ENCODE measurements around the gene PMM1. TPM values are rescaled to one million over a fixed set of nuclear protein-coding genes. Genes with fewer than 3 reads are reported as not detected.

Gene PMM1
- total and polyA plus RNA-seq, 2 donors (not counting 3 experiments of a cell fraction or from before 2014, with no cell fraction given): 14.6 to 31.7 TPM

DNA sequence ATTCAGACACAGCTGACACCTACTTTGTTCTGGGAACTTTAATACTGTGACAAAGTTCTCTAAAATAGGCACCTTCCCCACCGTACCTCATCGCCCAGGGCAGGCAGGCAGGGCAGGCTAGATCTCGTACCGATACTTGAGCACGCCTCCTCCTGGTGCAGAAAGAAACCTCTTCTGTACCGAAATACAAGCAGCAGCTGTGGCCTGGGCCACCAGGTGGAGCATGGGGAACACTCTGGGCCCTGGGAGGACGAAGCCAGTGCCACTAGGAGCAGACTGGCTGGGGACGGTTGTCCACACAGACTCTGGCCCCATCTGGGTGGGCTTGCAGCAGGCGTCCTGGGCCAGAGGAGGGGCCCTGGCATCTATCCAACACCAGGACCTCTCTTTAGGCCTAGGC lies 12.8 kb downstream of the PMM1 start:
- H3K4me3 ChIP-seq (replicated peaks in 1 of 3; ENCODE audit: insufficient read depth in 1 of 3, low read depth in 1 of 3, low read length in 3 of 3): no peak overlapping the region
- BruUV-seq (replicated peaks): no TSS peak
- FAIRE-seq (peak; percentile 43), DNase-seq (ENCODE audit: low read depth, low spot score) (peak; percentile 31)
- H3K4me2 ChIP-seq (ENCODE audit: insufficient read depth, low read length): no peak overlapping the region
- no peak overlapping the region for H3K27ac ChIP-seq (ENCODE audit: insufficient read depth, low read depth, low read length)
- POLR2A ChIA-PET: no interaction called here
- no peaks in the 10 kb centered on the region for H3K27me3 ChIP-seq (ENCODE audit: control insufficient read depth in 2 of 2, insufficient read depth in 2 of 2, low read length in 2 of 2)
- no peak overlapping the region for H3K9ac ChIP-seq (replicated peaks; ENCODE audit: extremely low read depth, insufficient read depth, low read length)
- H3K36me3 ChIP-seq (ENCODE audit: control insufficient read depth in 2 of 2, extremely low read depth in 1 of 2, insufficient read depth in 2 of 2, low read length in 2 of 2): peaks cover 0 to 7% of the 10 kb centered on the region in 2 experiments
- H2AFZ ChIP-seq (ENCODE audit: low read depth, low read length): no peak overlapping the region
- no peaks in the 10 kb centered on the region for H3K79me2 ChIP-seq (ENCODE audit: control insufficient read depth, insufficient read depth, low read length)
- CTCF ChIA-PET: interaction anchor here (1.0 to 1.6 kb wide), 6 partner anchors 11 to 50 kb away, joined by 3 to 14 read pairs (median 4); partner anchors contain the start of gene PMM1
- TF ChIP-seq, protein P1, sequence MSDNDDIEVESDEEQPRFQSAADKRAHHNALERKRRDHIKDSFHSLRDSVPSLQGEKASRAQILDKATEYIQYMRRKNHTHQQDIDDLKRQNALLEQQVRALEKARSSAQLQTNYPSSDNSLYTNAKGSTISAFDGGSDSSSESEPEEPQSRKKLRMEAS (IDR thresholded peaks at IDR 0.05; ENCODE audit: insufficient read depth, insufficient read length): no peak
- TF ChIP-seq, protein P2, sequence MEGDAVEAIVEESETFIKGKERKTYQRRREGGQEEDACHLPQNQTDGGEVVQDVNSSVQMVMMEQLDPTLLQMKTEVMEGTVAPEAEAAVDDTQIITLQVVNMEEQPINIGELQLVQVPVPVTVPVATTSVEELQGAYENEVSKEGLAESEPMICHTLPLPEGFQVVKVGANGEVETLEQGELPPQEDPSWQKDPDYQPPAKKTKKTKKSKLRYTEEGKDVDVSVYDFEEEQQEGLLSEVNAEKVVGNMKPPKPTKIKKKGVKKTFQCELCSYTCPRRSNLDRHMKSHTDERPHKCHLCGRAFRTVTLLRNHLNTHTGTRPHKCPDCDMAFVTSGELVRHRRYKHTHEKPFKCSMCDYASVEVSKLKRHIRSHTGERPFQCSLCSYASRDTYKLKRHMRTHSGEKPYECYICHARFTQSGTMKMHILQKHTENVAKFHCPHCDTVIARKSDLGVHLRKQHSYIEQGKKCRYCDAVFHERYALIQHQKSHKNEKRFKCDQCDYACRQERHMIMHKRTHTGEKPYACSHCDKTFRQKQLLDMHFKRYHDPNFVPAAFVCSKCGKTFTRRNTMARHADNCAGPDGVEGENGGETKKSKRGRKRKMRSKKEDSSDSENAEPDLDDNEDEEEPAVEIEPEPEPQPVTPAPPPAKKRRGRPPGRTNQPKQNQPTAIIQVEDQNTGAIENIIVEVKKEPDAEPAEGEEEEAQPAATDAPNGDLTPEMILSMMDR (IDR thresholded peaks at IDR 0.05; ENCODE audit: extremely low read depth in 1 of 2, insufficient read depth in 1 of 2, low read depth in 1 of 2, low read length in 2 of 2): peak; percentile 52 to 57
- no peak for TF ChIP-seq POLR2AphosphoS5 (IDR thresholded peaks at IDR 0.05; ENCODE audit: insufficient read depth, low read depth, low read length)
- no peaks in the 10 kb centered on the region for H3K4me1 ChIP-seq (ENCODE audit: control insufficient read depth, extremely low read depth, insufficient read depth, low read length)
- H4K20me1 ChIP-seq (replicated peaks; ENCODE audit: control insufficient read depth, extremely low read depth, insufficient read depth, low read length): no peaks in the 10 kb centered on the region
- intact Hi-C loops (cut with micrococcal nuclease) (no loop called here), dilution Hi-C loops (cut with MboI; ENCODE audit: extremely low pct_ligation_motif_present, low sequenced_read_pairs) (no loop called here)
- no peaks in the 10 kb centered on the region for H3K9me3 ChIP-seq (replicated peaks; ENCODE audit: control insufficient read depth, insufficient read depth, low read length)
- H3K9me1 ChIP-seq (replicated peaks; ENCODE audit: control insufficient read depth, extremely low read depth, insufficient read depth, low read length): no peaks in the 10 kb centered on the region

DNA sequence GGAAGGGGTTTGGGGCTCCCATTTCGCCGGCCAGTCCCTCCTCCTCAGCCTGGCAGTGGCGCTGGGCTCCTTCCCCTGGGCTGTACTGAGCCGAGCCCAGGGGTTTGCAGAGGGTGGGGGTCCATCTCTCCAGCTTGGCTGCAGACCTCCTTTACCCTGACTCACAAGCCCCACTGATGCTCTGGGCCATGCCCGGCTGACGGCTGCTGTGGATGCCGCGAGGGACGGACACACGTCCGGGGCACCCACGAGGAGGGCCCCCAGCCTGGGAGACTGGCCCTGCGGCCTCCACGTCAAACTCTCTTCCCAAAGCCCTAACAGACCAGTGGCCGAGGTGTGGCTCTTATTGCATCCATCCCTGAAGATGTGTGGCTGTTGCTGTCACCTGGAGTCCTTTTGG lies 14.1 kb downstream of the PMM1 start:
- no TSS peak for BruUV-seq (replicated peaks)
- dilution Hi-C loops (cut with MboI; ENCODE audit: extremely low pct_ligation_motif_present, low sequenced_read_pairs): no loop called here
- intact Hi-C loops (cut with micrococcal nuclease): no loop called here
- H2AFZ ChIP-seq (ENCODE audit: low read depth, low read length): no peak overlapping the region
- no peaks in the 10 kb centered on the region for H3K9me1 ChIP-seq (replicated peaks; ENCODE audit: control insufficient read depth, extremely low read depth, insufficient read depth, low read length)
- FAIRE-seq (no peak), DNase-seq (ENCODE audit: low read depth, low spot score) (no peak)
- peaks cover 0 to 7% of the 10 kb centered on the region in 2 experiments for H3K36me3 ChIP-seq (ENCODE audit: control insufficient read depth in 2 of 2, extremely low read depth in 1 of 2, insufficient read depth in 2 of 2, low read length in 2 of 2)
- ChIA-PET CTCF (interaction anchor here (1.0 kb wide), 1 partner anchor 14 kb away, joined by 3 read pairs; the partner anchor contains the start of gene PMM1), POLR2A (no interaction called here)
- H4K20me1 ChIP-seq (replicated peaks; ENCODE audit: control insufficient read depth, extremely low read depth, insufficient read depth, low read length): no peaks in the 10 kb centered on the region
- no peak overlapping the region for H3K4me2 ChIP-seq (ENCODE audit: insufficient read depth, low read length)
- H3K79me2 ChIP-seq (ENCODE audit: control insufficient read depth, insufficient read depth, low read length): no peaks in the 10 kb centered on the region
- H3K9ac ChIP-seq (replicated peaks; ENCODE audit: extremely low read depth, insufficient read depth, low read length): no peak overlapping the region
- H3K27ac ChIP-seq (ENCODE audit: insufficient read depth, low read depth, low read length): no peak overlapping the region
- H3K4me1 ChIP-seq (ENCODE audit: control insufficient read depth, extremely low read depth, insufficient read depth, low read length): no peaks in the 10 kb centered on the region
- no peaks in the 10 kb centered on the region for H3K27me3 ChIP-seq (ENCODE audit: control insufficient read depth in 2 of 2, insufficient read depth in 2 of 2, low read length in 2 of 2)
- no peak overlapping the region for H3K4me3 ChIP-seq (replicated peaks in 1 of 3; ENCODE audit: insufficient read depth in 1 of 3, low read depth in 1 of 3, low read length in 3 of 3)
- TF ChIP-seq FOS (IDR thresholded peaks at IDR 0.05; ENCODE audit: borderline replicate concordance, insufficient read depth, low read length) (no peak), MYC (IDR thresholded peaks at IDR 0.05; ENCODE audit: low read depth, low read length) (no peak)
- no peaks in the 10 kb centered on the region for H3K9me3 ChIP-seq (replicated peaks; ENCODE audit: control insufficient read depth, insufficient read depth, low read length)

All from endothelial cell of umbilical vein (primary cell).